ENCODE measurements around the gene PTN.

- TF ChIP-seq CTCF (IDR thresholded peaks at IDR 0.05; ENCODE audit: insufficient read depth, low read length) (no peak), REST (IDR thresholded peaks at IDR 0.05; ENCODE audit: insufficient replicate concordance, low read depth) (no peak), POLR2AphosphoS5 (IDR thresholded peaks at IDR 0.05; ENCODE audit: low read depth) (no peak), GABPA (IDR thresholded peaks at IDR 0.05; ENCODE audit: low read depth) (no peak)
Observed at GRCh38 chr7:137245186-137245585, 98.3 kb downstream of the PTN start.

Data from HL-60 (cell line).